PC-3 (cell line): ENCODE data around the gene RNASE12. TPM values are rescaled to one million over a fixed set of nuclear protein-coding genes. Genes with fewer than 3 reads are reported as not detected.

Experiments used
- ATAC-seq: fragments of 200-7000 bp; cut with Tn5 transposase; 2 replicates; pipeline ENCODE4 v1.9.1; 2020; ENCODE audit warnings: mild to moderate bottlenecking, moderate library complexity
- BruUV-seq: library from RNA; stranded (reverse); fragments of 400-500 nt; replicated peaks from 2 replicates; lab custom pipeline; 2021; lab: Mats Ljungman, UMichigan
- CTCF ChIA-PET: fragments of 300-600 bp; sonication (Branson Sonifier 250); formaldehyde crosslinking; loops from one replicate; lab custom pipeline; 2022; ENCODE audit warnings: antibody characterized with exemption; lab: Charles Lee
- POLR2A ChIA-PET: fragments of 300-600 bp; sonication (Branson Sonifier 250); formaldehyde crosslinking; loops from one replicate; lab custom pipeline; 2022; ENCODE audit warnings: antibody characterized with exemption; ENCODE audit not compliant: unreplicated experiment; lab: Charles Lee
- DNase-seq: peaks from one replicate; pipeline ENCODE4 v3.0.0-alpha.2; 2015
- H2AFZ ChIP-seq: fragments of 300-600 bp; sonication (generic); 2 replicates; pipeline ENCODE4 v1.6.0; 2016; ENCODE audit warnings: antibody characterized with exemption, low read length
- H3F3A ChIP-seq: fragments of 300-600 bp; sonication (generic); one replicate; pipeline ENCODE4 v1.6.0; 2017; ENCODE audit warnings: antibody characterized with exemption, low read length, control low read depth, mild to moderate bottlenecking; ENCODE audit not compliant: unreplicated experiment
- H3K27ac ChIP-seq: fragments of 300-600 bp; sonication (generic); 2 replicates; pipeline ENCODE4 v1.5.1; 2016; ENCODE audit warnings: mild to moderate bottlenecking, low read length
- H3K27me3 ChIP-seq: fragments of 300-600 bp; sonication (generic); 2 replicates; pipeline ENCODE4 v1.6.1; 2016; ENCODE audit warnings: low read length, mixed read lengths
- H3K36me3 ChIP-seq: fragments of 300-600 bp; sonication (generic); 2 replicates; pipeline ENCODE4 v1.6.1; 2016; ENCODE audit warnings: low read depth, mixed run types, low read length, mixed read lengths
- H3K4me1 ChIP-seq: fragments of 300-600 bp; sonication (generic); 2 replicates; pipeline ENCODE4 v1.5.1; 2016; ENCODE audit warnings: low read length; ENCODE audit not compliant: insufficient read depth
- H3K4me2 ChIP-seq: fragments of 300-600 bp; sonication (generic); 2 replicates; pipeline ENCODE4 v1.6.0; 2016; ENCODE audit warnings: low read length
- H3K4me3 ChIP-seq: fragments of 300-600 bp; sonication (generic); 2 replicates; pipeline ENCODE4 v1.5.1; 2016; ENCODE audit warnings: mild to moderate bottlenecking, low read length, mixed read lengths
- H3K79me2 ChIP-seq: fragments of 300-600 bp; sonication (generic); 2 replicates; pipeline ENCODE4 v1.6.1; 2017; ENCODE audit warnings: low read length, mixed read lengths
- H3K9ac ChIP-seq: fragments of 300-600 bp; sonication (generic); 2 replicates; pipeline ENCODE4 v1.6.0; 2016; ENCODE audit warnings: mild to moderate bottlenecking, low read length
- H3K9me2 ChIP-seq: fragments of 300-600 bp; sonication (generic); replicated peaks from 2 replicates; pipeline ENCODE4 v1.6.1; 2016; ENCODE audit warnings: mixed run types, low read length, mixed read lengths
- H3K9me3 ChIP-seq: fragments of 300-600 bp; sonication (generic); 2 replicates; pipeline ENCODE4 v1.6.1; 2016; ENCODE audit warnings: low read length, mixed read lengths
- H4K20me1 ChIP-seq: fragments of 300-600 bp; sonication (generic); 2 replicates; pipeline ENCODE4 v1.6.1; 2016; ENCODE audit warnings: low read length, mixed read lengths
- CTCF ChIP-seq: fragments of 300-600 bp; sonication (generic); conservative IDR thresholded peaks from 2 replicates; pipeline ENCODE4 v1.5.1; 2017; ENCODE audit warnings: antibody characterized with exemption, low read depth, mild to moderate bottlenecking, low read length
- EZH2 ChIP-seq: fragments of 300-600 bp; sonication (generic); IDR thresholded peaks from one replicate; pipeline ENCODE4 v1.6.1; 2017; ENCODE audit warnings: antibody characterized with exemption, mild to moderate bottlenecking, low read length; ENCODE audit not compliant: unreplicated experiment
- EZH2phosphoT487 ChIP-seq: fragments of 300-600 bp; sonication (generic); IDR thresholded peaks from 2 replicates; pipeline ENCODE4 v1.6.1; 2018; ENCODE audit warnings: mild to moderate bottlenecking, antibody characterized with exemption, low read length, borderline replicate concordance
- intact Hi-C: fragments of 100-400 bp; cut with micrococcal nuclease; formaldehyde crosslinking; loops from 2 replicates; pipeline ENCODE4 v1.9.0; 2023
- total RNA-seq: library from RNA; depleted of rRNA; stranded (reverse); fragments of >200 nt; gene quantifications from 2 replicates; pipeline ENCODE4 v1.2.3, GENCODE V29; 2014

RNASE12 gene
- total RNA-seq, 1 experiment from 2014 or later, result not detected

DNA sequence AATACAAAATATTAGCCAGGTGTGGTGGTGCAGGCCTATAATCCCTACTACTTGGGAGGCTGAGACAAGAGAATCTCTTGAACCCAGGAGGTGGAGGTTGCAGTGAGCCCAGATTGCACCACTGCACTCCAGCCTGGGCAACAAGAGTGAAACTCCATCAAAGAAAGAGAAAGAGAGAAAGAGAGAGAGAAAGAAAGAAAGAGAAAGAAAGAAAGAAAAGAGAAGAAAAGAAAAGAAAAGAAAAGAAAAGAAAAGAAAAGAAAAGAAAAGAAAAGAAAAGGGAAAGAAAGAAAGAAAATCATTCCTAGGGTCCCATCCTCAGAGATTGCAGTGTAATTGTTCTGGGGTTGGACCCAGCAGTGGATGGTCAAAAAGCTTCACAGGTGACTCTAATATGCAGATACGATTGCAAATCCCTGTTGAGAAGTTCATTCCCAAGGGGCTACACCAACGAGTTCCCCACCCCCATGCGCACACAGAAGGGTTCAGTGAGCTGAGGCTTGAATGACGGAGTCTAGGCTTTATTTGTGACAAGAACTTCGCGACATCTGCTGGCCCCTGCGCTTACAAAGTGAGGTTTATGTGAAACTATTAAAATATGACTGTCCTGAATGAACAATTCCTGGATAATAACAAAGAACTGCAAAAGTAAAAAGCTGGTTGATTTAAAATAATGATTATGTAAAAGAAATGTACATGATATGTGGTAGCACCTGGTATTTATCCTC, 17.4 kb upstream of the RNASE12 start:
- Histone ChIP-seq H2AFZ (no peak overlapping the region), H4K20me1 (no peaks in the 10 kb centered on the region), H3F3A (no peaks in the 10 kb centered on the region), H3K9me3 (no peaks in the 10 kb centered on the region), H3K79me2 (no peaks in the 10 kb centered on the region), H3K36me3 (no peaks in the 10 kb centered on the region), H3K9ac (no peak overlapping the region), H3K4me2 (peak overlapping the region; percentile 67), H3K27me3 (no peaks in the 10 kb centered on the region), H3K27ac (no peak overlapping the region), H3K9me2 (no peaks in the 10 kb centered on the region), H3K4me1 (peaks cover 25% of the 10 kb centered on the region; the same call in 1 of the 2 replicates), H3K4me3 (peak overlapping the region; percentile 36)
- ChIA-PET POLR2A (interaction anchor here (0.5 kb wide), 1 partner anchor 173 kb away, joined by 5 read pairs; no protein-coding TSS in a partner anchor), CTCF (interaction anchor here (0.5 to 1.3 kb wide), 3 partner anchors 45 to 279 kb away, joined by 3 to 5 read pairs (median 4); no protein-coding TSS in a partner anchor)
- DNase-seq (no peak), ATAC-seq (no peak)
- no TSS peak for BruUV-seq
- intact Hi-C loops, result loop anchor here (1.0 to 5.0 kb wide), 6 partner anchors 83 to 281 kb away; partner anchors contain the start of genes APEX1, PARP2 and PNP
- TF ChIP-seq CTCF, result no peak
- TF ChIP-seq EZH2phosphoT487, result no peak
- no peak for TF ChIP-seq EZH2

DNA sequence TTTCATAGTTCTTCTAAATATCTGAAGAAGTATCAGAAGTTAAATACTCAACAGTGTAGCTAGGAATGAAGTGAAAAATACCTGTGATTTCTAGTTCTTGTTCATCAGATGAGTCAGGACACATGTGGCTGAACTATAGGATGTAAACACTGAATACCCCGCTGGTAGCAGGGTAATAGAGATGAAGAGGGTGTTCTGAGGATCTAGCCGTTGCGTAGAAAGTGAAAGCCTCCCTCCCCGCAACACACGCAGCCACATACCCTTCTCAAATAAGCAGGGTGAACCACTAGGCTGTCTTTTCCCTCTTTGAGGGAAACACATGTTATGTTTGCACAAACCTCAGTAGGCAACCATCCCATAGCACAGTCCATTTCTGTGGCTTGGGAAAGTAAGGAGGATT, 16.4 kb upstream of the RNASE12 start:
- no peaks in the 10 kb centered on the region for H3K9me2 ChIP-seq
- ChIA-PET CTCF (no interaction called here), POLR2A (no interaction called here)
- H3K4me3 ChIP-seq, result no peak overlapping the region
- ATAC-seq, result no peak
- H2AFZ ChIP-seq, result no peak overlapping the region
- no peak overlapping the region for H3K4me2 ChIP-seq
- H4K20me1 ChIP-seq, result no peaks in the 10 kb centered on the region
- H3K36me3 ChIP-seq, result no peaks in the 10 kb centered on the region
- TF ChIP-seq CTCF (no peak), EZH2phosphoT487 (no peak), EZH2 (no peak)
- no peak overlapping the region for H3K9ac ChIP-seq
- no peaks in the 10 kb centered on the region for H3K79me2 ChIP-seq
- intact Hi-C loops, result loop anchor here (2.0 to 5.0 kb wide), 3 partner anchors 121 to 265 kb away; partner anchors contain the start of genes PARP2 and PNP
- no peak for DNase-seq
- no peaks in the 10 kb centered on the region for H3K27me3 ChIP-seq
- H3K27ac ChIP-seq, result no peak overlapping the region
- no TSS peak for BruUV-seq
- no peaks in the 10 kb centered on the region for H3F3A ChIP-seq
- peaks cover 25% of the 10 kb centered on the region; the same call in 1 of the 2 replicates for H3K4me1 ChIP-seq
- no peaks in the 10 kb centered on the region for H3K9me3 ChIP-seq

- no peak for DNase-seq
- no peaks in the 10 kb centered on the region for H3K9me3 ChIP-seq
- H3K36me3 ChIP-seq, result no peaks in the 10 kb centered on the region
- no peak overlapping the region for H3K4me3 ChIP-seq
- ChIA-PET POLR2A (no interaction called here), CTCF (no interaction called here)
- H4K20me1 ChIP-seq, result no peaks in the 10 kb centered on the region
- no peaks in the 10 kb centered on the region for H3K79me2 ChIP-seq
- H3K4me1 ChIP-seq, result peaks cover 25% of the 10 kb centered on the region; the same call in 1 of the 2 replicates
- no peak overlapping the region for H3K27ac ChIP-seq
- intact Hi-C loops, result loop anchor here (1.0 to 5.0 kb wide), 4 partner anchors 76 to 192 kb away; partner anchors contain the start of genes OSGEP and PNP
- no peak overlapping the region for H3K4me2 ChIP-seq
- no peak overlapping the region for H3K9ac ChIP-seq
- no peaks in the 10 kb centered on the region for H3K9me2 ChIP-seq
- no peaks in the 10 kb centered on the region for H3F3A ChIP-seq
- ATAC-seq, result no peak
- BruUV-seq, result no TSS peak
- TF ChIP-seq CTCF, result no peak
- no peak for TF ChIP-seq EZH2phosphoT487
- no peak for TF ChIP-seq EZH2
- H3K27me3 ChIP-seq, result no peaks in the 10 kb centered on the region
- H2AFZ ChIP-seq, result peak overlapping the region; percentile 71; the same call in 1 of the 2 replicates
Measured at GRCh38 chr14:20606902-20607242, 15.7 kb upstream of the RNASE12 start.
